ENCODE data around the gene CETP. TPM values are rescaled to one million over a fixed set of nuclear protein-coding genes. Genes with fewer than 3 reads are reported as not detected.
A peak's percentile ranks its signal among the peaks of the same experiment; 100 is the strongest.

Gene CETP
- total and polyA plus RNA-seq, 2 of the 13 experiments (the other 11 are each of a cell fraction or from before 2014, with no cell fraction given) = 0.31 to 9.8 TPM

DNA sequence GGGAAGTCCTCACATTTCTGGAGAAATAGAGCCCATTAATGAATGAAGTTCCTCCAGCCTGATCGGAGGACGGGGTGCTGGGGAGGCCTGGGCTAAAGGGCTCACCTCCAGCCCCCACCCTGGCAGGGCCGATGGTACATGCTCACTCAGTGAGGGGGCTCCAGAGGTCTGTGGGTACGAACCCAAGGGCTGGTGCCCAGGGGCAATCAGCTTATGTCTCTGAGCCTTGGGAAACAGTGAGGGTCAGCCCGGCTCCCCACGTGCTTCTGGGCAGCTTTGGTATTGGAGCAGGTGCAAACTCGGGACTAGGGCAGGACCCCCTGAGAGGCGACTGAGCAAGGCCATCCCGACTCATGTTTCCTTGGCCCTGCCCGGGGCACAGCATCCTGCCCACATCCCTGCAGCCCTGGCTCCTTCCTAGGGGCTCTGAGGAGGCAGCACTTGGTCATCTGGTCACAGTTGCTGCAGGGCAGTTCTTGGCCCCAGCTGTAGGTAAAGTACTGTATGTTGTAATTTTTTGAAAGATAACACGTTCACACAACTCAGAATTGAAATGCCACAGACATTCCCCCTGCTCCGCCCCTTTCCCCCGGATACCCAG, 969 bp upstream of the CETP start:
- Histone ChIP-seq H3K4me1 (ENCODE audit: insufficient read depth, low read length) (peaks cover 51% of the 10 kb centered on the region), H3K4me3 (replicated peaks in 1 of 3; ENCODE audit: insufficient read depth in 1 of 3, low read depth in 2 of 3, low read length in 3 of 3) (no peak overlapping the region; a peak in 1 of 6 replicates), H2AFZ (ENCODE audit: low read length) (no peak overlapping the region), H3K9me3 (ENCODE audit: low read length) (no peaks in the 10 kb centered on the region), H3K27ac (ENCODE audit: extremely low read length, insufficient read depth, low read length) (no peak overlapping the region), H3K4me2 (ENCODE audit: low read depth, low read length) (peak overlapping the region; percentile 41; the same call in 1 of the 2 replicates), H4K20me1 (ENCODE audit: insufficient read depth, low read length) (no peaks in the 10 kb centered on the region), H3K9ac (ENCODE audit: insufficient read depth, low read depth, low read length) (no peak overlapping the region), H3K79me2 (ENCODE audit: insufficient read depth, low read length) (no peaks in the 10 kb centered on the region), H3K27me3 (ENCODE audit: control insufficient read depth in 1 of 2, insufficient read depth in 2 of 2, low read length in 2 of 2) (peaks cover 6 to 22% of the 10 kb centered on the region in 2 experiments; a peak in 4 of 5 replicates), H3K36me3 (replicated peaks in 1 of 2; ENCODE audit: control insufficient read depth in 1 of 2, insufficient read depth in 2 of 2, low read length in 2 of 2) (no peaks in the 10 kb centered on the region)
- FAIRE-seq (no peak), DNase-seq (ENCODE audit: low spot score) (no peak), ATAC-seq (no peak; the same call in 2 of the 3 replicates)
- intact Hi-C loops (cut with micrococcal nuclease; ENCODE audit: unreplicated experiment) = no loop called here
- in situ Hi-C loops (cut with HindIII; ENCODE audit: extremely low pct_ligation_motif_present, low pct_unique_long_range_greater_than_20kb) = no loop called here
- ChIA-PET POLR2A (interaction anchor here (1.1 kb wide), 1 partner anchor 13 kb away, joined by 4 read pairs; no protein-coding TSS in a partner anchor), CTCF (ENCODE audit: low intra/inter-chr PET ratio, low total read pairs) (no interaction called here)
- WGBS (ENCODE audit: low lambda C conversion rate) = 40% methylated on average over 6 of the region's 13 CpGs
- no TSS peak for BruUV-seq (replicated peaks)
- TF ChIP-seq AHDC1 (CRISPR knock-in tag; IDR thresholded peaks at IDR 0.05; ENCODE audit: borderline replicate concordance) = 0 out of 2 replicates have a peak, but pooled peaks have one; percentile 17
- TF ChIP-seq, protein P1, sequence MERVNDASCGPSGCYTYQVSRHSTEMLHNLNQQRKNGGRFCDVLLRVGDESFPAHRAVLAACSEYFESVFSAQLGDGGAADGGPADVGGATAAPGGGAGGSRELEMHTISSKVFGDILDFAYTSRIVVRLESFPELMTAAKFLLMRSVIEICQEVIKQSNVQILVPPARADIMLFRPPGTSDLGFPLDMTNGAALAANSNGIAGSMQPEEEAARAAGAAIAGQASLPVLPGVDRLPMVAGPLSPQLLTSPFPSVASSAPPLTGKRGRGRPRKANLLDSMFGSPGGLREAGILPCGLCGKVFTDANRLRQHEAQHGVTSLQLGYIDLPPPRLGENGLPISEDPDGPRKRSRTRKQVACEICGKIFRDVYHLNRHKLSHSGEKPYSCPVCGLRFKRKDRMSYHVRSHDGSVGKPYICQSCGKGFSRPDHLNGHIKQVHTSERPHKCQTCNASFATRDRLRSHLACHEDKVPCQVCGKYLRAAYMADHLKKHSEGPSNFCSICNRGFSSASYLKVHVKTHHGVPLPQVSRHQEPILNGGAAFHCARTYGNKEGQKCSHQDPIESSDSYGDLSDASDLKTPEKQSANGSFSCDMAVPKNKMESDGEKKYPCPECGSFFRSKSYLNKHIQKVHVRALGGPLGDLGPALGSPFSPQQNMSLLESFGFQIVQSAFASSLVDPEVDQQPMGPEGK (CRISPR knock-in tag; IDR thresholded peaks at IDR 0.05) = no peak
- 0 out of 2 replicates have a peak, but pooled peaks have one; percentile 14 for TF ChIP-seq ZNF768 (CRISPR knock-in tag; IDR thresholded peaks at IDR 0.05)
- TF ChIP-seq ZNF619 (CRISPR knock-in tag; IDR thresholded peaks at IDR 0.05) = peak; percentile 61; the same call in 1 of the 2 replicates
- TF ChIP-seq, protein P2, sequence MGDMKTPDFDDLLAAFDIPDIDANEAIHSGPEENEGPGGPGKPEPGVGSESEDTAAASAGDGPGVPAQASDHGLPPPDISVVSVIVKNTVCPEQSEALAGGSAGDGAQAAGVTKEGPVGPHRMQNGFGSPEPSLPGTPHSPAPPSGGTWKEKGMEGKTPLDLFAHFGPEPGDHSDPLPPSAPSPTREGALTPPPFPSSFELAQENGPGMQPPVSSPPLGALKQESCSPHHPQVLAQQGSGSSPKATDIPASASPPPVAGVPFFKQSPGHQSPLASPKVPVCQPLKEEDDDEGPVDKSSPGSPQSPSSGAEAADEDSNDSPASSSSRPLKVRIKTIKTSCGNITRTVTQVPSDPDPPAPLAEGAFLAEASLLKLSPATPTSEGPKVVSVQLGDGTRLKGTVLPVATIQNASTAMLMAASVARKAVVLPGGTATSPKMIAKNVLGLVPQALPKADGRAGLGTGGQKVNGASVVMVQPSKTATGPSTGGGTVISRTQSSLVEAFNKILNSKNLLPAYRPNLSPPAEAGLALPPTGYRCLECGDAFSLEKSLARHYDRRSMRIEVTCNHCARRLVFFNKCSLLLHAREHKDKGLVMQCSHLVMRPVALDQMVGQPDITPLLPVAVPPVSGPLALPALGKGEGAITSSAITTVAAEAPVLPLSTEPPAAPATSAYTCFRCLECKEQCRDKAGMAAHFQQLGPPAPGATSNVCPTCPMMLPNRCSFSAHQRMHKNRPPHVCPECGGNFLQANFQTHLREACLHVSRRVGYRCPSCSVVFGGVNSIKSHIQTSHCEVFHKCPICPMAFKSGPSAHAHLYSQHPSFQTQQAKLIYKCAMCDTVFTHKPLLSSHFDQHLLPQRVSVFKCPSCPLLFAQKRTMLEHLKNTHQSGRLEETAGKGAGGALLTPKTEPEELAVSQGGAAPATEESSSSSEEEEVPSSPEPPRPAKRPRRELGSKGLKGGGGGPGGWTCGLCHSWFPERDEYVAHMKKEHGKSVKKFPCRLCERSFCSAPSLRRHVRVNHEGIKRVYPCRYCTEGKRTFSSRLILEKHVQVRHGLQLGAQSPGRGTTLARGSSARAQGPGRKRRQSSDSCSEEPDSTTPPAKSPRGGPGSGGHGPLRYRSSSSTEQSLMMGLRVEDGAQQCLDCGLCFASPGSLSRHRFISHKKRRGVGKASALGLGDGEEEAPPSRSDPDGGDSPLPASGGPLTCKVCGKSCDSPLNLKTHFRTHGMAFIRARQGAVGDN (CRISPR knock-in tag; IDR thresholded peaks at IDR 0.05) = 0 out of 2 replicates have a peak, but pooled peaks have one; percentile 12
- no peak for TF ChIP-seq ZNF276 (CRISPR knock-in tag; IDR thresholded peaks at IDR 0.05; ENCODE audit: low read depth)
- no peak for TF ChIP-seq ZNF235 (CRISPR knock-in tag; IDR thresholded peaks at IDR 0.05; ENCODE audit: borderline replicate concordance)
- TF ChIP-seq IRF2 (CRISPR knock-in tag; IDR thresholded peaks at IDR 0.05) = 0 out of 2 replicates have a peak, but pooled peaks have one; percentile 23
